HepG2 (cell line): ENCODE data around the gene CCDC14. TPM values are rescaled to one million over a fixed set of nuclear protein-coding genes. Genes with fewer than 3 reads are reported as not detected.

Experiments
- ATAC-seq: fragments of 200-7000 bp; cut with Tn5 transposase; 3 replicates; pipeline ENCODE4 v1.9.1; 2020; ENCODE audit warnings: mild to moderate bottlenecking, moderate library complexity
- BruUV-seq: library from RNA; stranded (reverse); fragments of 400-500 nt; replicated peaks from 2 replicates; lab custom pipeline; 2021; lab: Mats Ljungman, UMichigan
- CTCF ChIA-PET: fragments of 300-600 bp; formaldehyde crosslinking; extraction: SDS; loops from one replicate; lab custom pipeline; 2021; ENCODE audit warnings: low total read pairs, inconsistent platforms, low intra/inter-chr PET ratio; lab: Yijun Ruan, JAX
- POLR2A ChIA-PET: fragments of 350-600 bp; sonication (Branson Sonifier 250); formaldehyde crosslinking; loops from one replicate; lab custom pipeline; 2020; ENCODE audit warnings: antibody characterized with exemption, inconsistent platforms; lab: Yijun Ruan, JAX
- DNase-seq: peaks from one replicate; pipeline ENCODE4 v3.0.0-alpha.2; 2015; ENCODE audit warnings: low spot score
- FAIRE-seq: peaks from 3 replicates; lab custom pipeline; 2011; peaks lifted over from hg19 to GRCh38; lab: Jason Lieb, UNC
- H2AFZ ChIP-seq: one replicate; pipeline ENCODE4 v1.6.1; 2011; ENCODE audit warnings: low read length, inconsistent platforms
- H3K27ac ChIP-seq: fragments of 300-600 bp; 3 replicates; pipeline ENCODE4 v1.8.0; 2011; ENCODE audit warnings: mixed run types, mild to moderate bottlenecking, mixed read lengths, low read length, inconsistent platforms; ENCODE audit not compliant: insufficient read depth; ENCODE audit errors: extremely low read length
- H3K27me3 ChIP-seq, 2 experiments: fragments of 200-600 bp in 1 of 2; 2 replicates in 1 of 2; 3 replicates in 1 of 2; pipeline versions ENCODE4 v1.6.0 to v1.8.0; 2011; ENCODE audit warnings: low read length in 2 of 2, mild to moderate bottlenecking in 2 of 2, moderate library complexity in 2 of 2, inconsistent platforms in 1 of 2; ENCODE audit not compliant: insufficient read depth in 2 of 2, control insufficient read depth in 1 of 2
- H3K36me3 ChIP-seq, 2 experiments: fragments of 200-600 bp in 1 of 2; replicated peaks in 1 of 2; 2 replicates in 1 of 2; 3 replicates in 1 of 2; pipeline versions ENCODE4 v1.5.1 to v1.8.0; 2011; ENCODE audit warnings: low read length in 2 of 2, inconsistent platforms in 1 of 2; ENCODE audit not compliant: insufficient read depth in 2 of 2, control insufficient read depth in 1 of 2
- H3K4me1 ChIP-seq: 2 replicates; pipeline ENCODE4 v1.5.1; 2012; ENCODE audit warnings: low read length, inconsistent platforms; ENCODE audit not compliant: insufficient read depth
- H3K4me2 ChIP-seq: 2 replicates; pipeline ENCODE4 v1.6.0; 2011; ENCODE audit warnings: low read depth, low read length, inconsistent platforms
- H3K4me3 ChIP-seq, 3 experiments: fragments of 200-600 bp in 1 of 3; sonication (generic), shearing (Covaris generic) in 1 of 3; replicated peaks in 1 of 3; 2 replicates each; pipeline ENCODE4 v1.5.1; 2011 to 2016; ENCODE audit warnings: low read length in 3 of 3, inconsistent platforms in 2 of 3, low read depth in 2 of 3, mild to moderate bottlenecking in 2 of 3, control low read depth in 1 of 3, mixed read lengths in 1 of 3; ENCODE audit not compliant: insufficient read depth in 1 of 3
- H3K79me2 ChIP-seq: one replicate; pipeline ENCODE4 v1.6.1; 2011; ENCODE audit warnings: low read length, inconsistent platforms; ENCODE audit not compliant: insufficient read depth
- H3K9ac ChIP-seq: 2 replicates; pipeline ENCODE4 v1.6.0; 2011; ENCODE audit warnings: mild to moderate bottlenecking, low read depth, low read length, inconsistent platforms; ENCODE audit not compliant: insufficient read depth
- H3K9me3 ChIP-seq: 2 replicates; pipeline ENCODE4 v1.5.1; 2012; ENCODE audit warnings: mild to moderate bottlenecking, low read length
- H4K20me1 ChIP-seq: 2 replicates; pipeline ENCODE4 v1.6.0; 2011; ENCODE audit warnings: inconsistent platforms, mild to moderate bottlenecking, low read length, moderate library complexity; ENCODE audit not compliant: insufficient read depth
- EED ChIP-seq: sonication (generic); formaldehyde crosslinking; IDR thresholded peaks from 2 replicates; pipeline ENCODE4 v1.5.0; 2020; ENCODE audit warnings: mild to moderate bottlenecking, missing genetic modification reagents
- GABPB1 ChIP-seq: IDR thresholded peaks from 2 replicates; pipeline ENCODE4 v1.6.1; 2016; ENCODE audit warnings: mild to moderate bottlenecking, missing genetic modification reagents, moderate library complexity, missing compliant biosample characterization
- KDM1A ChIP-seq: IDR thresholded peaks from 2 replicates; pipeline ENCODE4 v1.6.1; 2016; ENCODE audit warnings: missing compliant biosample characterization
- MYNN ChIP-seq: sonication (generic); formaldehyde crosslinking; IDR thresholded peaks from 2 replicates; pipeline ENCODE4 v1.4.0; 2020; ENCODE audit warnings: mild to moderate bottlenecking, low read depth, missing genetic modification reagents
- NFYB ChIP-seq: sonication (generic); formaldehyde crosslinking; IDR thresholded peaks from 2 replicates; pipeline ENCODE4 v1.4.0; 2020; ENCODE audit warnings: missing genetic modification reagents
- TARDBP ChIP-seq: sonication (generic); formaldehyde crosslinking; IDR thresholded peaks from 2 replicates; pipeline ENCODE4 v1.8.0; 2022; ENCODE audit warnings: mild to moderate bottlenecking, missing genetic modification reagents
- TMF1 ChIP-seq: sonication (generic); formaldehyde crosslinking; IDR thresholded peaks from 2 replicates; pipeline ENCODE4 v1.8.1; 2022; ENCODE audit warnings: low read depth, missing genetic modification reagents
- ZNF550 ChIP-seq: sonication (generic); formaldehyde crosslinking; IDR thresholded peaks from 2 replicates; pipeline ENCODE4 v1.4.0; 2020; ENCODE audit warnings: mild to moderate bottlenecking, missing genetic modification reagents, borderline replicate concordance
- ZNF737 ChIP-seq: sonication (generic); formaldehyde crosslinking; IDR thresholded peaks from 2 replicates; pipeline ENCODE4 v1.5.0; 2020; ENCODE audit warnings: missing genetic modification reagents, mild to moderate bottlenecking, borderline replicate concordance
- ZNF75D ChIP-seq: sonication (generic); formaldehyde crosslinking; IDR thresholded peaks from 2 replicates; pipeline ENCODE4 v1.8.1; 2023; ENCODE audit warnings: missing genetic modification reagents, mild to moderate bottlenecking, borderline replicate concordance
- in situ Hi-C: cut with HindIII; loops from 2 replicates; pipeline ENCODE4 v1.10.0; 2017; ENCODE audit warnings: low pct_unique_long_range_greater_than_20kb; ENCODE audit not compliant: extremely low pct_ligation_motif_present
- intact Hi-C: fragments of 100-400 bp; cut with micrococcal nuclease; formaldehyde crosslinking; loops from one replicate; pipeline ENCODE4 v1.10.0; 2022; ENCODE audit not compliant: unreplicated experiment
- polyA plus RNA-seq, 8 experiments: library from polyadenylated mRNA; depleted of rRNA in 3 of 8; stranded (reverse) in 7 of 8; unstranded in 1 of 8; fragments of >200 nt; fragmentation: Illumina TruSeq in 4 of 8; extraction: Trizol in 4 of 8; gene quantifications; 2 replicates each; pipeline versions ENCODE4 v1.2.1 to v1.2.3, GENCODE V29; 2011 to 2016; ENCODE audit warnings: low read depth in 4 of 8, missing spikeins in 1 of 8, mixed read lengths in 1 of 8; ENCODE audit not compliant: insufficient read depth in 1 of 8
- total RNA-seq, 5 experiments: library from RNA; depleted of rRNA; stranded (reverse); fragments of >200 nt; fragmentation: Illumina TruSeq; extraction: Trizol; gene quantifications; 2 replicates each; pipeline ENCODE4 v1.2.3, GENCODE V29; 2016; ENCODE audit warnings: low read depth in 1 of 5
- TF ChIP-seq, protein P1 (sequence below): sonication (generic); formaldehyde crosslinking; IDR thresholded peaks from 2 replicates; pipeline ENCODE4 v1.5.0; 2020; ENCODE audit warnings: mild to moderate bottlenecking, missing genetic modification reagents
- TF ChIP-seq, protein P2 (sequence below): sonication (generic); formaldehyde crosslinking; IDR thresholded peaks from 2 replicates; pipeline ENCODE4 v1.5.0; 2020; ENCODE audit warnings: mild to moderate bottlenecking, missing genetic modification reagents, borderline replicate concordance
- TF ChIP-seq, protein P3 (sequence below): sonication (generic); formaldehyde crosslinking; IDR thresholded peaks from 2 replicates; pipeline ENCODE4 v1.8.1; 2023; ENCODE audit warnings: mild to moderate bottlenecking, missing genetic modification reagents, borderline replicate concordance

CCDC14 gene
- total and polyA plus RNA-seq, 2 of the 13 experiments (the other 11 are each of a cell fraction or from before 2014, with no cell fraction given), result 48.7 to 49.0 TPM

DNA sequence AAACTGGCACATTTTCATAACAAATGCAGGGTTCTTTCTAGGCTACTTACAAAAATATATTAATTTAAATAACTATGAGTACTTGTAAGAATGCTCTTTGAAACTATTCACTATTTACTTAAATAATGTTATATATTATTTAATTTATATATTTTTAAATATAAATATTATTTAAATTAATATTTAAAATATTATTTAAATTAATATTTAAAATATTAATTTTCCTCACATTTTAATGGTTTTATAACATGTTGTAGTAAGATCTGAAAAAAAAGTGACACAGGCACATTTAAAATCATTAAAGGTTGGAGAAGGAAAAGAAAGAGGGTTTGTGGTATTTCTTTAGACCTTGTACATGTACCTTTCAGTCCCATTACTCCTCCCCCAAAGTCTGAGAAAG is 34.6 kb downstream of the CCDC14 start:
- H3K9ac ChIP-seq, result no peak overlapping the region
- no peak overlapping the region for H3K4me3 ChIP-seq
- DNase-seq, result no peak
- no peak for ATAC-seq
- FAIRE-seq, result no peak
- peaks cover 3 to 14% of the 10 kb centered on the region in 2 experiments; a peak in 2 of 5 replicates for H3K36me3 ChIP-seq
- ChIA-PET CTCF (no interaction called here), POLR2A (no interaction called here)
- H3K4me2 ChIP-seq, result no peak overlapping the region
- intact Hi-C loops (no loop called here), in situ Hi-C loops (no loop called here)
- H3K9me3 ChIP-seq, result no peaks in the 10 kb centered on the region
- H3K27me3 ChIP-seq, result no peaks in the 10 kb centered on the region
- no peak overlapping the region for H3K27ac ChIP-seq
- no peaks in the 10 kb centered on the region for H4K20me1 ChIP-seq
- no peaks in the 10 kb centered on the region for H3K79me2 ChIP-seq
- no peaks in the 10 kb centered on the region for H3K4me1 ChIP-seq
- TF ChIP-seq GABPB1 (CRISPR knock-in tag) (no peak), TARDBP (CRISPR knock-in tag) (no peak), KDM1A (CRISPR knock-in tag) (no peak), ZNF75D (no peak), ZNF737 (CRISPR knock-in tag) (no peak), NFYB (CRISPR knock-in tag) (no peak), MYNN (CRISPR knock-in tag) (no peak), ZNF550 (CRISPR knock-in tag) (no peak), EED (CRISPR knock-in tag) (no peak), TMF1 (no peak)
- TF ChIP-seq, protein P1, sequence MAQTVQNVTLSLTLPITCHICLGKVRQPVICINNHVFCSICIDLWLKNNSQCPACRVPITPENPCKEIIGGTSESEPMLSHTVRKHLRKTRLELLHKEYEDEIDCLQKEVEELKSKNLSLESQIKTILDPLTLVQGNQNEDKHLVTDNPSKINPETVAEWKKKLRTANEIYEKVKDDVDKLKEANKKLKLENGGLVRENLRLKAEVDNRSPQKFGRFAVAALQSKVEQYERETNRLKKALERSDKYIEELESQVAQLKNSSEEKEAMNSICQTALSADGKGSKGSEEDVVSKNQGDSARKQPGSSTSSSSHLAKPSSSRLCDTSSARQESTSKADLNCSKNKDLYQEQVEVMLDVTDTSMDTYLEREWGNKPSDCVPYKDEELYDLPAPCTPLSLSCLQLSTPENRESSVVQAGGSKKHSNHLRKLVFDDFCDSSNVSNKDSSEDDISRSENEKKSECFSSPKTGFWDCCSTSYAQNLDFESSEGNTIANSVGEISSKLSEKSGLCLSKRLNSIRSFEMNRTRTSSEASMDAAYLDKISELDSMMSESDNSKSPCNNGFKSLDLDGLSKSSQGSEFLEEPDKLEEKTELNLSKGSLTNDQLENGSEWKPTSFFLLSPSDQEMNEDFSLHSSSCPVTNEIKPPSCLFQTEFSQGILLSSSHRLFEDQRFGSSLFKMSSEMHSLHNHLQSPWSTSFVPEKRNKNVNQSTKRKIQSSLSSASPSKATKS (CRISPR knock-in tag), result no peak
- TF ChIP-seq, protein P2, sequence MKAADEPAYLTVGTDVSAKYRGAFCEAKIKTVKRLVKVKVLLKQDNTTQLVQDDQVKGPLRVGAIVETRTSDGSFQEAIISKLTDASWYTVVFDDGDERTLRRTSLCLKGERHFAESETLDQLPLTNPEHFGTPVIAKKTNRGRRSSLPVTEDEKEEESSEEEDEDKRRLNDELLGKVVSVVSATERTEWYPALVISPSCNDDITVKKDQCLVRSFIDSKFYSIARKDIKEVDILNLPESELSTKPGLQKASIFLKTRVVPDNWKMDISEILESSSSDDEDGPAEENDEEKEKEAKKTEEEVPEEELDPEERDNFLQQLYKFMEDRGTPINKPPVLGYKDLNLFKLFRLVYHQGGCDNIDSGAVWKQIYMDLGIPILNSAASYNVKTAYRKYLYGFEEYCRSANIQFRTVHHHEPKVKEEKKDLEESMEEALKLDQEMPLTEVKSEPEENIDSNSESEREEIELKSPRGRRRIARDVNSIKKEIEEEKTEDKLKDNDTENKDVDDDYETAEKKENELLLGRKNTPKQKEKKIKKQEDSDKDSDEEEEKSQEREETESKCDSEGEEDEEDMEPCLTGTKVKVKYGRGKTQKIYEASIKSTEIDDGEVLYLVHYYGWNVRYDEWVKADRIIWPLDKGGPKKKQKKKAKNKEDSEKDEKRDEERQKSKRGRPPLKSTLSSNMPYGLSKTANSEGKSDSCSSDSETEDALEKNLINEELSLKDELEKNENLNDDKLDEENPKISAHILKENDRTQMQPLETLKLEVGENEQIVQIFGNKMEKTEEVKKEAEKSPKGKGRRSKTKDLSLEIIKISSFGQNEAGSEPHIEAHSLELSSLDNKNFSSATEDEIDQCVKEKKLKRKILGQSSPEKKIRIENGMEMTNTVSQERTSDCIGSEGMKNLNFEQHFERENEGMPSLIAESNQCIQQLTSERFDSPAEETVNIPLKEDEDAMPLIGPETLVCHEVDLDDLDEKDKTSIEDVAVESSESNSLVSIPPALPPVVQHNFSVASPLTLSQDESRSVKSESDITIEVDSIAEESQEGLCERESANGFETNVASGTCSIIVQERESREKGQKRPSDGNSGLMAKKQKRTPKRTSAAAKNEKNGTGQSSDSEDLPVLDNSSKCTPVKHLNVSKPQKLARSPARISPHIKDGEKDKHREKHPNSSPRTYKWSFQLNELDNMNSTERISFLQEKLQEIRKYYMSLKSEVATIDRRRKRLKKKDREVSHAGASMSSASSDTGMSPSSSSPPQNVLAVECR (CRISPR knock-in tag), result no peak
- TF ChIP-seq, protein P3, sequence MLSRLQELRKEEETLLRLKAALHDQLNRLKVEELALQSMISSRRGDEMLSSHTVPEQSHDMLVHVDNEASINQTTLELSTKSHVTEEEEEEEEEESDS (CRISPR knock-in tag), result no peak
- no TSS peak for BruUV-seq
- H2AFZ ChIP-seq, result no peak overlapping the region
